HG02642 (cell line): Measurements from ENCODE around the gene DNAJA3.

Experiments used
- ATAC-seq: cut with Tn5 transposase; IDR thresholded peaks from one replicate; pipeline ENCODE4 v1.9.1; 2021; ENCODE audit warnings: mild to moderate bottlenecking; ENCODE audit not compliant: unreplicated experiment, poor library complexity

Gene DNAJA3

GRCh38 chr16:4467916-4468315 lies 42.2 kb downstream of the DNAJA3 start:
- no peak for ATAC-seq

- ATAC-seq = no peak
These were observed 43.3 kb downstream of the DNAJA3 start for GRCh38 chr16:4468972-4469371.

- no peak for ATAC-seq
These were observed 46.2 kb downstream of the DNAJA3 start for GRCh38 chr16:4471869-4472268.

GRCh38 chr16:4472880-4473279 lies 47.2 kb downstream of the DNAJA3 start:
- ATAC-seq = no peak

- ATAC-seq = no peak
These were observed 48.7 kb downstream of the DNAJA3 start, which contains the start of gene NMRAL1 for GRCh38 chr16:4474192-4474961. NMRAL1 (minus strand) TSS chr16:4474625; CDS start chr16:4474132, 493 bp downstream.

GRCh38 chr16:4475880-4476788 lies 50.5 kb downstream of the DNAJA3 start, which contains the start of gene HMOX2:
HMOX2 (plus strand) TSS chr16:4476398; CDS start chr16:4505525, 29,127 bp downstream.
- ATAC-seq = peak; percentile 88

GRCh38 chr16:4477966-4478365 lies 52.3 kb downstream of the DNAJA3 start:
- ATAC-seq = no peak

- ATAC-seq = no peak
These were observed 55.9 kb downstream of the DNAJA3 start for GRCh38 chr16:4481526-4481925.

GRCh38 chr16:4481963-4482362 lies 56.3 kb downstream of the DNAJA3 start:
- ATAC-seq = no peak

- ATAC-seq = no peak
These were observed 60.6 kb downstream of the DNAJA3 start for GRCh38 chr16:4486126-4486893.

- no peak for ATAC-seq
These were observed 62.4 kb downstream of the DNAJA3 start for GRCh38 chr16:4487955-4488498.

GRCh38 chr16:4488499-4488967 lies 62.9 kb downstream of the DNAJA3 start:
- ATAC-seq = no peak

GRCh38 chr16:4489030-4489429 lies 63.4 kb downstream of the DNAJA3 start:
- ATAC-seq = no peak

GRCh38 chr16:4491898-4492297 lies 66.2 kb downstream of the DNAJA3 start:
- no peak for ATAC-seq

- ATAC-seq = no peak
These were observed 69.2 kb downstream of the DNAJA3 start for GRCh38 chr16:4494746-4495490.

- ATAC-seq = no peak
These were observed 70.1 kb downstream of the DNAJA3 start for GRCh38 chr16:4495766-4496165.

GRCh38 chr16:4496305-4496704 lies 70.6 kb downstream of the DNAJA3 start:
- ATAC-seq = no peak

- ATAC-seq = no peak
These were observed 73.0 kb downstream of the DNAJA3 start for GRCh38 chr16:4498546-4499195.

- ATAC-seq = no peak
These were observed 73.5 kb downstream of the DNAJA3 start for GRCh38 chr16:4499196-4499555.
